Endometrial microvascular endothelial cells (primary cell): ENCODE data around the gene STRN. TPM values are rescaled to one million over a fixed set of nuclear protein-coding genes. Genes with fewer than 3 reads are reported as not detected.

Source experiments
- in situ Hi-C: cut with HindIII; loops from 2 replicates; pipeline ENCODE4 v1.10.0; 2017; ENCODE audit warnings: low sequenced_read_pairs, low pct_unique_long_range_greater_than_20kb; ENCODE audit errors: inconsistent ontology term
- total RNA-seq: library from RNA; depleted of rRNA; stranded (reverse); fragments of >200 nt; gene quantifications from one replicate; pipeline ENCODE4 v1.2.3, GENCODE V29; 2015; ENCODE audit errors: inconsistent ontology term

STRN gene
- total RNA-seq, 1 donor from 2014 or later = 15.0 TPM

GRCh38 chr2:36808386-36809068 lies 157.8 kb downstream of the STRN start:
- in situ Hi-C loops = no loop called here

GRCh38 chr2:36807223-36807886 lies 159.0 kb downstream of the STRN start:
- in situ Hi-C loops = no loop called here

- in situ Hi-C loops = no loop called here
Observed at GRCh38 chr2:36805635-36806224, 160.6 kb downstream of the STRN start.

GRCh38 chr2:36802952-36803351 lies 163.4 kb downstream of the STRN start:
- in situ Hi-C loops = no loop called here

GRCh38 chr2:36801088-36801487 lies 165.2 kb downstream of the STRN start:
- in situ Hi-C loops = no loop called here

GRCh38 chr2:36800381-36800780 lies 166.0 kb downstream of the STRN start:
- in situ Hi-C loops = no loop called here

GRCh38 chr2:36798724-36799123 lies 167.6 kb downstream of the STRN start:
- in situ Hi-C loops = no loop called here

GRCh38 chr2:36797324-36798070 lies 168.8 kb downstream of the STRN start:
- in situ Hi-C loops = no loop called here

Other genes starting within 250 kb of the STRN start
- gene HEATR5B, start 117.8 kb upstream of the STRN start, total RNA-seq = 18.4 TPM
- 8.5 TPM for gene GPATCH11, start 118.0 kb upstream of the STRN start, total RNA-seq
- gene EIF2AK2, start 190.4 kb upstream of the STRN start, total RNA-seq = 24.8 TPM
- not detected for gene SULT6B1, start 222.1 kb upstream of the STRN start, total RNA-seq
- gene CEBPZOS, start 230.0 kb upstream of the STRN start, total RNA-seq = 18.9 TPM